B cell (primary cell): ENCODE data around the gene CFAP74. TPM values are rescaled to one million over a fixed set of nuclear protein-coding genes. Genes with fewer than 3 reads are reported as not detected.

Source experiments
- ATAC-seq: fragments of 200-7000 bp; cut with Tn5 transposase; one replicate; pipeline ENCODE4 v1.10.0; 2021; ENCODE audit warnings: low read depth, mild to moderate bottlenecking, moderate number of reproducible peaks, moderate library complexity
- CTCF ChIA-PET: fragments of 350-600 bp; sonication (Branson Sonifier 250); formaldehyde crosslinking; loops from one replicate; lab custom pipeline; 2021; ENCODE audit warnings: antibody characterized with exemption, inconsistent platforms; lab: Charles Lee
- POLR2A ChIA-PET: fragments of 350-600 bp; sonication (Branson Sonifier 250); formaldehyde crosslinking; loops from one replicate; lab custom pipeline; 2021; ENCODE audit warnings: antibody characterized with exemption; lab: Charles Lee
- DNase-seq: peaks from one replicate; pipeline ENCODE4 v3.0.0; 2013
- H2AFZ ChIP-seq: 2 replicates; pipeline ENCODE4 v1.6.1; 2012; ENCODE audit warnings: mild to moderate bottlenecking, low read depth, low read length; ENCODE audit not compliant: insufficient read depth, poor library complexity, severe bottlenecking
- H3K27ac ChIP-seq, 2 donors: 1 replicate in 1 of 2; 2 replicates in 1 of 2; pipeline ENCODE4 v1.5.1; 2012 to 2013; ENCODE audit warnings: low read length in 2 of 2, mild to moderate bottlenecking in 2 of 2, moderate library complexity in 1 of 2
- H3K27me3 ChIP-seq, 4 experiments: fragments of 200-600 bp in 1 of 4; sonication (generic) in 1 of 4; replicated peaks in 1 of 4; 1 replicate in 2 of 4; 2 replicates in 2 of 4; pipeline versions ENCODE4 v1.6.1 to v1.7.0; 2013 to 2016; ENCODE audit warnings: low read length in 3 of 4, mild to moderate bottlenecking in 2 of 4, mixed read lengths in 1 of 4, moderate library complexity in 1 of 4; ENCODE audit not compliant: insufficient read depth in 4 of 4, control insufficient read depth in 3 of 4; ENCODE audit errors: control extremely low read depth in 1 of 4
- H3K36me3 ChIP-seq, 2 experiments: replicated peaks in 1 of 2; 1 replicate in 1 of 2; 2 replicates in 1 of 2; pipeline versions ENCODE4 v1.6.1 to v1.7.1; 2013; ENCODE audit warnings: low read length in 1 of 2; ENCODE audit not compliant: insufficient read depth in 2 of 2, control insufficient read depth in 1 of 2; ENCODE audit errors: control extremely low read depth in 1 of 2, extremely low read depth in 1 of 2
- H3K4me1 ChIP-seq, 2 donors: fragments of 200-600 bp in 1 of 2; sonication (generic) in 1 of 2; 1 replicate in 1 of 2; 2 replicates in 1 of 2; pipeline versions ENCODE4 v1.5.1 to v1.6.1; 2013 to 2017; ENCODE audit warnings: low read length in 2 of 2; ENCODE audit not compliant: control insufficient read depth in 2 of 2, insufficient read depth in 2 of 2
- H3K4me2 ChIP-seq: replicated peaks from 2 replicates; pipeline ENCODE3; 2012; ENCODE audit warnings: mild to moderate bottlenecking, low read depth, low read length; ENCODE audit not compliant: poor library complexity, severe bottlenecking
- H3K4me3 ChIP-seq, 5 experiments: fragments of 200-600 bp in 1 of 5; sonication (generic) in 1 of 5; 1 replicate in 3 of 5; 2 replicates in 2 of 5; pipeline versions ENCODE4 v1.5.1 to v1.7.0; 2011 to 2016; ENCODE audit warnings: low read length in 4 of 5, mild to moderate bottlenecking in 4 of 5, low read depth in 2 of 5, control low read depth in 1 of 5, moderate library complexity in 1 of 5; ENCODE audit not compliant: insufficient read depth in 1 of 5; ENCODE audit errors: control extremely low read depth in 1 of 5, extremely low read depth in 1 of 5
- H3K79me2 ChIP-seq: fragments of 200-600 bp; sonication (generic); one replicate; pipeline ENCODE4 v1.6.0; 2016; ENCODE audit warnings: low read length; ENCODE audit not compliant: control insufficient read depth, insufficient read depth
- H3K9ac ChIP-seq: fragments of 200-600 bp; sonication (generic); 2 replicates; pipeline ENCODE4 v1.6.1; 2017; ENCODE audit warnings: mild to moderate bottlenecking, low read length, moderate library complexity
- H3K9me3 ChIP-seq, 3 donors: one replicate each; pipeline versions ENCODE4 v1.6.1 to v1.7.1; 2013; ENCODE audit warnings: low read length in 2 of 3; ENCODE audit not compliant: control insufficient read depth in 2 of 3, insufficient read depth in 1 of 3; ENCODE audit errors: control extremely low read depth in 1 of 3
- H4K20me1 ChIP-seq: 2 replicates; pipeline ENCODE4 v1.6.0; 2012; ENCODE audit warnings: mild to moderate bottlenecking, low read length; ENCODE audit not compliant: insufficient read depth, control insufficient read depth, poor library complexity, severe bottlenecking
- H3K27ac Mint-ChIP-seq: one replicate; pipeline ENCODE4 v1.8.0; 2021; ENCODE audit warnings: mixed read lengths
- H3K27me3 Mint-ChIP-seq: one replicate; pipeline ENCODE4 v1.8.0; 2021; ENCODE audit warnings: mixed read lengths
- H3K4me1 Mint-ChIP-seq: one replicate; pipeline ENCODE4 v1.8.0; 2021; ENCODE audit warnings: mixed read lengths
- H3K4me3 Mint-ChIP-seq: one replicate; pipeline ENCODE4 v1.8.0; 2021; ENCODE audit warnings: mixed read lengths
- H3K9me3 Mint-ChIP-seq: one replicate; pipeline ENCODE4 v1.8.0; 2022; ENCODE audit warnings: mixed read lengths; ENCODE audit not compliant: insufficient read depth
- CTCF ChIP-seq: fragments of 200-600 bp; IDR thresholded peaks from one replicate; pipeline ENCODE4 v1.8.0; 2022; ENCODE audit warnings: antibody characterized with exemption, mild to moderate bottlenecking
- EZH2 ChIP-seq: IDR thresholded peaks from 2 replicates; pipeline ENCODE4 v1.6.1; 2012; ENCODE audit warnings: borderline replicate concordance, low read depth, mild to moderate bottlenecking, moderate library complexity, low read length; ENCODE audit not compliant: insufficient read depth, poor library complexity, severe bottlenecking
- WGBS: methylation state at CpG from one replicate; pipeline ENCODE4 v1.1.5; 2013; ENCODE audit warnings: missing lambda C conversion rate; ENCODE audit not compliant: insufficient coverage; 5-methylcytosine and 5-hydroxymethylcytosine counted together
- intact Hi-C: fragments of 100-400 bp; cut with micrococcal nuclease; formaldehyde crosslinking; loops from one replicate; pipeline ENCODE4 v1.10.0; 2022
- polyA plus RNA-seq: library from polyadenylated mRNA; depleted of rRNA; stranded (reverse); fragments of >200 nt; gene quantifications from 2 replicates; pipeline ENCODE4 v1.2.3, GENCODE V29; 2012
- total RNA-seq, 2 donors: library from RNA; stranded (reverse); fragments of 120-200 nt in 1 of 2; gene quantifications; 1 replicate in 1 of 2; 2 replicates in 1 of 2; pipeline versions ENCODE4 v1.2.3 to v1.2.4, GENCODE V29; 2013 to 2022

The CFAP74 gene
- total and polyA plus RNA-seq, 2 donors (not counting 1 experiment from before 2014, with no cell fraction given): not detected

- DNase-seq (peak; percentile 10), ATAC-seq (no peak)
- H3K79me2 ChIP-seq: no peaks in the 10 kb centered on the region
- no peaks in the 10 kb centered on the region for H4K20me1 ChIP-seq
- no peak overlapping the region for H3K4me2 ChIP-seq
- no peak overlapping the region for H3K27ac ChIP-seq
- ChIA-PET CTCF (no interaction called here), POLR2A (no interaction called here)
- Mint-ChIP-seq H3K4me3 (no peak overlapping the region), H3K27ac (no peak overlapping the region), H3K27me3 (peaks cover 7% of the 10 kb centered on the region), H3K9me3 (no peaks in the 10 kb centered on the region), H3K4me1 (no peaks in the 10 kb centered on the region)
- H3K4me3 ChIP-seq: no peak overlapping the region
- H2AFZ ChIP-seq: no peak overlapping the region
- H3K9ac ChIP-seq: no peak overlapping the region
- no peaks in the 10 kb centered on the region for H3K36me3 ChIP-seq
- no peak for TF ChIP-seq EZH2
- 85% methylated on average over 21 of the region's 21 CpGs for WGBS
- peaks cover 0 to 4% (median 0%) of the 10 kb centered on the region in 3 donors for H3K9me3 ChIP-seq
- H3K27me3 ChIP-seq: peaks cover 0 to 6% (median 0%) of the 10 kb centered on the region in 4 experiments
- no peaks in the 10 kb centered on the region for H3K4me1 ChIP-seq
- intact Hi-C loops: no loop called here
Measured at GRCh38 chr1:1926886-1927660, 76.5 kb downstream of the CFAP74 start.

GRCh38 chr1:1926346-1926811, 77.2 kb downstream of the CFAP74 start:
- CTCF ChIA-PET: no interaction called here

More at GRCh38 chr1:1926346-1926811, 77.2 kb downstream of the CFAP74 start:
- 78% methylated on average over 26 of the region's 26 CpGs for WGBS
- Histone ChIP-seq H3K4me3 (no peak overlapping the region), H3K79me2 (no peaks in the 10 kb centered on the region), H4K20me1 (no peaks in the 10 kb centered on the region), H3K4me1 (no peaks in the 10 kb centered on the region), H3K9ac (no peak overlapping the region), H3K9me3 (peaks cover 0 to 4% (median 0%) of the 10 kb centered on the region in 3 donors), H3K27me3 (peaks cover 0 to 10% (median 0%) of the 10 kb centered on the region in 4 experiments), H2AFZ (no peak overlapping the region), H3K4me2 (no peak overlapping the region), H3K36me3 (no peaks in the 10 kb centered on the region), H3K27ac (no peak overlapping the region)
- ATAC-seq: no peak
- Mint-ChIP-seq H3K27ac (no peak overlapping the region), H3K9me3 (no peaks in the 10 kb centered on the region), H3K27me3 (peaks cover 7% of the 10 kb centered on the region), H3K4me1 (no peaks in the 10 kb centered on the region), H3K4me3 (no peak overlapping the region)
- POLR2A ChIA-PET: no interaction called here
- TF ChIP-seq EZH2: no peak
- TF ChIP-seq CTCF: no peak
- intact Hi-C loops: no loop called here
- DNase-seq: peak; percentile 12
